ENCODE data around the gene TNFSF18.

The TNFSF18 gene

DNA sequence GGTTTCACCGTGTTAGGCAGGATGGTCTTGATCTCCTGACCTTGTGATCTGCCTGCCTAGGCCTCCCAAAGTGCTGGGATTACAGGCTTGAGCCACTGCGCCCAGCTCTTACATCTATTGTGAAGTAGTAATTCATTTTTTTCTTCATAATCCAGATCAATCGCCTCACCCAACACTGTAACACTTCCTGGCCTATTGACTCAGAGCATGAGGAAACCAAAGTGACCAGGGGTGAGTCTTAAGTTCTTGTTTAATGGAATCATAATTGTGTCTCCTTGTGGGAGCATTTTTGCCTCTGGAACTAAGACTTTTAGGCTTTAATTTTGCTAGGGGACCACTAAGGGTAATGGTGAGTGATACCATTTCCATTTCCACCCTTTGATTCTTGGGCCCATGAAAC, 27.4 kb downstream of the TNFSF18 start:
- CTCF ChIA-PET = no interaction called here

DNA sequence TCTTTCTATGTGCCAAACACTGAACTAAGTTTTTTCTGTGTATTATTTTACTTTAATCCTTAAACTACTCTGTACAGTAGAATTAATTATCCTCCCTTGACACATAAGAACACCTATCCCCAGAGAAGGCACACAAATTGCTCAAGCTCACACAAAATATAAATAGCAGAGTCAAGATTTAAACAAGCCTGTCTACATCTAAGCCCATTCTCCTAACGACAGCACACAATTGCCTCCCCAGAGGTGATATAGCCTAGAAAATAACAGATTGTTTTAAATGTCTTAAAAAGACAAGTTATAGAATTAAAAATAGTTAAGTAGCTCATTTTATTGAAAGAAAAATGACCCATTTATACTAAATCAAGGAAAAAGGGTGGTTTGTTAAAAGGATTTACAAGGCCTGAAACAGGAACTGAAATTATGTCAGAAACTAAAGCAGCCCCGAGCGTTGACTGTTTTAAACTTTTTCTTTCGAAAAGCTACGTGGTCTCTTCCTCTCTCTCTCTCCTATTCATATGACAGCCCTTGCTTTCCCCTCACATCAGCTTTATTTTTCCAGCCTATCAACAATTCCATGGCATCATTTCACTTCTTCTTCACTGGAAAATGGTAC, 30.5 kb downstream of the TNFSF18 start:
- Histone ChIP-seq H3K36me3 (ENCODE audit: control insufficient read depth in 2 of 2, insufficient read depth in 1 of 2, low read length in 2 of 2) (no peaks in the 10 kb centered on the region), H3K4me3 (ENCODE audit: low read depth, low read length) (no peak overlapping the region), H3K4me1 (ENCODE audit: control insufficient read depth, insufficient read depth, low read length) (no peaks in the 10 kb centered on the region), H3K9me3 (ENCODE audit: control insufficient read depth, insufficient read depth, low read depth, low read length) (no peaks in the 10 kb centered on the region), H3K27ac (ENCODE audit: extremely low read depth, low read depth, low read length) (no peak overlapping the region)
- no peak for TF ChIP-seq ZNF621 (tag by site-specific recombination; IDR thresholded peaks at IDR 0.05)
- no peak for TF ChIP-seq EGR2 (tag by site-specific recombination; IDR thresholded peaks at IDR 0.05; ENCODE audit: low read depth)
- no peak for TF ChIP-seq ZBTB21 (tag by site-specific recombination; IDR thresholded peaks at IDR 0.05)
- no peak for TF ChIP-seq ZNF112 (tag by site-specific recombination; IDR thresholded peaks at IDR 0.05)
- no peak for TF ChIP-seq ZIC2 (tag by site-specific recombination; IDR thresholded peaks at IDR 0.05)
- no peak for TF ChIP-seq ZNF571 (tag by site-specific recombination; IDR thresholded peaks at IDR 0.05)
- TF ChIP-seq, protein P1, sequence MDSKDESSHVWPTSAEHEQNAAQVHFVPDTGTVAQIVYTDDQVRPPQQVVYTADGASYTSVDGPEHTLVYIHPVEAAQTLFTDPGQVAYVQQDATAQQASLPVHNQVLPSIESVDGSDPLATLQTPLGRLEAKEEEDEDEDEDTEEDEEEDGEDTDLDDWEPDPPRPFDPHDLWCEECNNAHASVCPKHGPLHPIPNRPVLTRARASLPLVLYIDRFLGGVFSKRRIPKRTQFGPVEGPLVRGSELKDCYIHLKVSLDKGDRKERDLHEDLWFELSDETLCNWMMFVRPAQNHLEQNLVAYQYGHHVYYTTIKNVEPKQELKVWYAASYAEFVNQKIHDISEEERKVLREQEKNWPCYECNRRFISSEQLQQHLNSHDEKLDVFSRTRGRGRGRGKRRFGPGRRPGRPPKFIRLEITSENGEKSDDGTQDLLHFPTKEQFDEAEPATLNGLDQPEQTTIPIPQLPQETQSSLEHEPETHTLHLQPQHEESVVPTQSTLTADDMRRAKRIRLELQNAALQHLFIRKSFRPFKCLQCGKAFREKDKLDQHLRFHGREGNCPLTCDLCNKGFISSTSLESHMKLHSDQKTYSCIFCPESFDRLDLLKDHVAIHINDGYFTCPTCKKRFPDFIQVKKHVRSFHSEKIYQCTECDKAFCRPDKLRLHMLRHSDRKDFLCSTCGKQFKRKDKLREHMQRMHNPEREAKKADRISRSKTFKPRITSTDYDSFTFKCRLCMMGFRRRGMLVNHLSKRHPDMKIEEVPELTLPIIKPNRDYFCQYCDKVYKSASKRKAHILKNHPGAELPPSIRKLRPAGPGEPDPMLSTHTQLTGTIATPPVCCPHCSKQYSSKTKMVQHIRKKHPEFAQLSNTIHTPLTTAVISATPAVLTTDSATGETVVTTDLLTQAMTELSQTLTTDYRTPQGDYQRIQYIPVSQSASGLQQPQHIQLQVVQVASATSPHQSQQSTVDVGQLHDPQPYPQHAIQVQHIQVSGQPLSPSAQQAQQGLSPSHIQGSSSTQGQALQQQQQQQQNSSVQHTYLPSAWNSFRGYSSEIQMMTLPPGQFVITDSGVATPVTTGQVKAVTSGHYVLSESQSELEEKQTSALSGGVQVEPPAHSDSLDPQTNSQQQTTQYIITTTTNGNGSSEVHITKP (tag by site-specific recombination; IDR thresholded peaks at IDR 0.05) = no peak
- TF ChIP-seq ZNF404 (tag by site-specific recombination; IDR thresholded peaks at IDR 0.05) = no peak
- CTCF ChIA-PET = interaction anchor here (0.6 to 1.4 kb wide), 2 partner anchors 194 to 197 kb away, joined by 3 to 7 read pairs; no protein-coding TSS in a partner anchor
- POLR2A ChIA-PET = interaction anchor here (0.5 kb wide), 1 partner anchor 89 kb away, joined by 5 read pairs; no protein-coding TSS in a partner anchor

More for the DNA sequence above, 27.4 kb downstream of the TNFSF18 start:
- no peaks in the 10 kb centered on the region for H3K36me3 ChIP-seq (ENCODE audit: control insufficient read depth in 2 of 2, insufficient read depth in 1 of 2, low read length in 2 of 2)
- no peaks in the 10 kb centered on the region for H3K4me1 ChIP-seq (ENCODE audit: control insufficient read depth, insufficient read depth, low read length)
- no peaks in the 10 kb centered on the region for H3K9me3 ChIP-seq (ENCODE audit: control insufficient read depth, insufficient read depth, low read depth, low read length)
- TF ChIP-seq ZNF416 (tag by site-specific recombination; IDR thresholded peaks at IDR 0.05) (no peak), ZNF426 (tag by site-specific recombination; IDR thresholded peaks at IDR 0.05) (no peak), WT1 (tag by site-specific recombination; IDR thresholded peaks at IDR 0.05) (no peak), ZNF530 (tag by site-specific recombination; IDR thresholded peaks at IDR 0.05; ENCODE audit: low read depth) (no peak), ZBTB17 (tag by site-specific recombination; IDR thresholded peaks at IDR 0.05) (no peak), ZNF514 (tag by site-specific recombination; IDR thresholded peaks at IDR 0.05) (no peak), ZFP3 (tag by site-specific recombination; IDR thresholded peaks at IDR 0.05; ENCODE audit: low read depth) (no peak), GLI2 (tag by site-specific recombination; IDR thresholded peaks at IDR 0.05; ENCODE audit: borderline replicate concordance, low read depth) (no peak), ZNF529 (tag by site-specific recombination; IDR thresholded peaks at IDR 0.05; ENCODE audit: insufficient replicate concordance) (no peak), BCL11A (tag by site-specific recombination; IDR thresholded peaks at IDR 0.05; ENCODE audit: low read depth) (no peak), ZNF629 (tag by site-specific recombination; IDR thresholded peaks at IDR 0.05) (no peak), YY1 (tag by site-specific recombination; IDR thresholded peaks at IDR 0.05) (no peak), ZBTB21 (tag by site-specific recombination; IDR thresholded peaks at IDR 0.05) (no peak), ZNF664 (tag by site-specific recombination; IDR thresholded peaks at IDR 0.05) (no peak)
- TF ChIP-seq, protein P2, sequence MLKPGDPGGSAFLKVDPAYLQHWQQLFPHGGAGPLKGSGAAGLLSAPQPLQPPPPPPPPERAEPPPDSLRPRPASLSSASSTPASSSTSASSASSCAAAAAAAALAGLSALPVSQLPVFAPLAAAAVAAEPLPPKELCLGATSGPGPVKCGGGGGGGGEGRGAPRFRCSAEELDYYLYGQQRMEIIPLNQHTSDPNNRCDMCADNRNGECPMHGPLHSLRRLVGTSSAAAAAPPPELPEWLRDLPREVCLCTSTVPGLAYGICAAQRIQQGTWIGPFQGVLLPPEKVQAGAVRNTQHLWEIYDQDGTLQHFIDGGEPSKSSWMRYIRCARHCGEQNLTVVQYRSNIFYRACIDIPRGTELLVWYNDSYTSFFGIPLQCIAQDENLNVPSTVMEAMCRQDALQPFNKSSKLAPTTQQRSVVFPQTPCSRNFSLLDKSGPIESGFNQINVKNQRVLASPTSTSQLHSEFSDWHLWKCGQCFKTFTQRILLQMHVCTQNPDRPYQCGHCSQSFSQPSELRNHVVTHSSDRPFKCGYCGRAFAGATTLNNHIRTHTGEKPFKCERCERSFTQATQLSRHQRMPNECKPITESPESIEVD (tag by site-specific recombination; IDR thresholded peaks at IDR 0.05) = no peak
- H3K27ac ChIP-seq (ENCODE audit: extremely low read depth, low read depth, low read length) = no peak overlapping the region
- H3K4me3 ChIP-seq (ENCODE audit: low read depth, low read length) = no peak overlapping the region
- POLR2A ChIA-PET = no interaction called here

Data from HEK293 (cell line).